Stimulated activated naive CD8-positive, alpha-beta T cell treated with anti-CD3 and anti-CD28 coated beads, Interleukin-15, amount 100 ng/mL, for 72 hours (primary cell): ENCODE measurements around the gene INTS4.
"Not testable (repeated sequence)": the region's sequence is repeated elsewhere in the genome, so short reads cannot be mapped to it uniquely, and the experiment has no call there.

Source experiments
- ATAC-seq: fragments of 150-1000 bp; cut with Tn5 transposase; 2 replicates; pipeline ENCODE4 v1.10.0; 2021; ENCODE audit warnings: mild to moderate bottlenecking, moderate library complexity
- DNase-seq, 2 donors: peaks; one replicate each; pipeline ENCODE4 v3.0.0; 2021 to 2022
- H3K27ac Mint-ChIP-seq, 2 donors: one replicate each; pipeline ENCODE4 v1.8.0; 2022; ENCODE audit warnings: mild to moderate bottlenecking in 2 of 2, mixed read lengths in 2 of 2, moderate library complexity in 2 of 2
- H3K27me3 Mint-ChIP-seq: one replicate; pipeline ENCODE4 v1.8.0; 2022; ENCODE audit warnings: mixed read lengths
- H3K4me1 Mint-ChIP-seq: one replicate; pipeline ENCODE4 v1.8.0; 2022; ENCODE audit warnings: mild to moderate bottlenecking, mixed read lengths
- H3K4me3 Mint-ChIP-seq, 2 donors: one replicate each; pipeline ENCODE4 v1.8.0; 2022; ENCODE audit warnings: mild to moderate bottlenecking in 2 of 2, mixed read lengths in 2 of 2, moderate library complexity in 1 of 2
- H3K9me3 Mint-ChIP-seq, 2 donors: one replicate each; pipeline ENCODE4 v1.8.0; 2022; ENCODE audit warnings: mixed read lengths in 2 of 2

Gene INTS4

DNA sequence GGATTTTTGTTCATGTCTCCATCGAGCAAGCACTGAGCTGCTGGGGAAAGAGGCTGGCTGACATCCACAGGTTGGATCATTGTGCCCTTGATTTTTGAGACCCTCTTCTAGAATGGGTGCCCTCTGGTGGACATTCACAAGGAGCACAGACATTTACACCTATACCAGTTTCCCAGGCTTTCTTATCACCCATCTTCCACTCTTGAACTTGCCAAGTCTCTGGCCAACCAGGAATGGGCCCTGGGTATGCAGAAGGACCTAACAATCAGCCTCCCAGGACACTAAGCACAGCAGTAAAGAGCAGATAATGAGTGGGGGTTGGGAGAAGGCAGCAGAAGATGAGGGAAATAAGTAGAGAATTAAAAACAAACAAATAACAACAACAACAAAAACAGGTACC lies 5.7 kb upstream of the INTS4 start:
- no peaks in the 10 kb centered on the region for H3K9me3 Mint-ChIP-seq
- ATAC-seq: peak; percentile 91
- peak; percentile 39 to 48 for DNase-seq
- peaks cover 7% of the 10 kb centered on the region for H3K27me3 Mint-ChIP-seq
- no peak overlapping the region for H3K4me3 Mint-ChIP-seq
- no peak overlapping the region for H3K27ac Mint-ChIP-seq
- H3K4me1 Mint-ChIP-seq: peaks cover 14% of the 10 kb centered on the region

DNA sequence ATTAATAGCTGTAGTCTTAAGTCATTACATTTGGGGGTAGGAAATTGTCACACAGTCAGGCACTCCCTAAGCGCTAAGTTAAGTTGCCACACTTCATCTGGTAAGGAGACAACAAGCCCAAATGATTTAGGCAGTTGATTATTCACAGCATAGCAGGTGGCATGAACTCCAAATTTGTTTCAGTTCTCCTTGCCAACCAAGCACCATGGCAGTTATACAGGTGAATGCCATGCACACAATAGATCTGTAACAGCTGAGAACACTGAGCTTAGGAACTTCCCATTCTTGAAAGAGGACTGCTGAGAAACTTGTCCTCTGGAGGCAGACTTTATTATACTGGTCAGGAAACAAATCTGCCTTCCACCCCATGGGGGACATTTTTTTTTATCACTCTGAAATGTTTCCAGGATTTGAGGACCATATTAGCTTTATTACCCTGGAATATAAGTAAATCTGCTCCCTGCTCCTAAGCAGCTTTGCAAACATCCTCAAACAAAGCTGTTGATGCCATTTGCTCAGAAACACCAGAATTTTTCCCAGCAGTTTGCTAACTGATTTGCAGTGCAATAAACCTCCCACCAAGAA lies 5.1 kb upstream of the INTS4 start:
- H3K27ac Mint-ChIP-seq: no peak overlapping the region
- DNase-seq (no peak), ATAC-seq (no peak)
- no peak overlapping the region for H3K4me3 Mint-ChIP-seq
- H3K4me1 Mint-ChIP-seq: peaks cover 18% of the 10 kb centered on the region
- no peaks in the 10 kb centered on the region for H3K9me3 Mint-ChIP-seq
- peaks cover 4% of the 10 kb centered on the region for H3K27me3 Mint-ChIP-seq

DNA sequence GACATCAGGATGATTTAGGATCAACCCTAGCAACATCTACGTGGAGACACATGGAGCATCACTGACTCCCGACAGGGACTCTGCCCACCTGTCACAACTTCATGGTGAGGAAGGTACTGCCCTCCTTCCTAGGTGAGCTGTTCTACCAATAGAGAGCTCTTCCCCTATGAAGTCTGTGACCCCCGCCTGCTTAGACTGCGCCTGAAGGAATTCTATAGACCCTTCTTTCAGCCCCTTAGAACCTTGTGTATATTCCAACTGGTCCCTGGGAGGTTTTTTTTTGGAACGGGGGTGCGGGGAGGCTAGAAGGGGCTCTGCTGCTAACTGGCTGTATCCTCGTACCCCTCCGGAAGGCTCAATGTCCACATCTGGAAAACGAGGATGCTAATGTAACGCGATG lies 566 bp downstream of the INTS4 start:
- H3K4me1 Mint-ChIP-seq: peaks cover 29% of the 10 kb centered on the region
- H3K4me3 Mint-ChIP-seq: peak overlapping the region; percentile 91 to 95
- no peaks in the 10 kb centered on the region for H3K27me3 Mint-ChIP-seq
- H3K27ac Mint-ChIP-seq: peak overlapping the region in 1 of 2 donors; percentile 75
- H3K9me3 Mint-ChIP-seq: no peaks in the 10 kb centered on the region
- ATAC-seq: no peak
- DNase-seq: no peak

DNA sequence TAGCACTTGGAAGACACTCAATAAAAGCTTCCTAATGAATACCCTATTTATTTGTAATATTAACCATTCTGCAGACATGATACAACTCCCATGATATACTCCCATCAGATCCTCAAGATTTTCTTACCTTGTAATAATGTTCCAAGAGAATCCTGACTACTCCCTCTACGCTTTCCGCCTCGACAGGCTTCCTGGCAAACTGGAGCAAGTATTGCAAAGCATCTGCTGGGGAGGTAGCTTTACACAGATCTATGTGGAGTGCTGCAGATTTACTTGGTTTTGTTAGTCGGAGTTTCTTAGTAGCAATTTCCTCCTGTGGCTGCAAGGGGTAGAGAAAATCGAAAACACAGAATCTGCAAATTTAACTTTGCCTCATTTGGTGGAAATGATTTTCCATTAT lies 3.5 kb downstream of the INTS4 start:
- H3K4me3 Mint-ChIP-seq: no peak overlapping the region
- DNase-seq (no peak), ATAC-seq (no peak)
- no peaks in the 10 kb centered on the region for H3K27me3 Mint-ChIP-seq
- H3K27ac Mint-ChIP-seq: no peak overlapping the region
- peaks cover 36% of the 10 kb centered on the region for H3K4me1 Mint-ChIP-seq
- no peaks in the 10 kb centered on the region for H3K9me3 Mint-ChIP-seq

DNA sequence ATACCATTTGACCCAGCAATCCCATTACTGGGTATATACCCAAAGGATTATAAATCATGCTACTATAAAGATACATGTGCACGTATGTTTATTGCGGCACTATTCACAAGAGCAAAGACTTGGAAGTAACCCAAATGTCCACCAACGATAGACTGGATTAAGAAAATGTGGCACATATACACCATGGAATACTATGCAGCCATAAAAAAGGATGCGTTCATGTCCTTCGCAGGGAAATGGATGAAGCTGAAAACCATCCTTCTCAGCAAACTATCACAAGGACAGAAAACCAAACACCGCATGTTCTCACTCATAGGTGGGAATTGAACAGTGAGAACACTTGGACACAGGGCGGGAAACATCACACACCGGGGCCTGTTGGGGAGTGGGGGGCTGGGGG lies 8.0 kb downstream of the INTS4 start:
- not testable (repeated sequence) for H3K4me3 Mint-ChIP-seq, ATAC-seq, H3K9me3 Mint-ChIP-seq, H3K27me3 Mint-ChIP-seq, DNase-seq, H3K27ac Mint-ChIP-seq
- H3K4me1 Mint-ChIP-seq: peaks cover 29% of the 10 kb centered on the region

DNA sequence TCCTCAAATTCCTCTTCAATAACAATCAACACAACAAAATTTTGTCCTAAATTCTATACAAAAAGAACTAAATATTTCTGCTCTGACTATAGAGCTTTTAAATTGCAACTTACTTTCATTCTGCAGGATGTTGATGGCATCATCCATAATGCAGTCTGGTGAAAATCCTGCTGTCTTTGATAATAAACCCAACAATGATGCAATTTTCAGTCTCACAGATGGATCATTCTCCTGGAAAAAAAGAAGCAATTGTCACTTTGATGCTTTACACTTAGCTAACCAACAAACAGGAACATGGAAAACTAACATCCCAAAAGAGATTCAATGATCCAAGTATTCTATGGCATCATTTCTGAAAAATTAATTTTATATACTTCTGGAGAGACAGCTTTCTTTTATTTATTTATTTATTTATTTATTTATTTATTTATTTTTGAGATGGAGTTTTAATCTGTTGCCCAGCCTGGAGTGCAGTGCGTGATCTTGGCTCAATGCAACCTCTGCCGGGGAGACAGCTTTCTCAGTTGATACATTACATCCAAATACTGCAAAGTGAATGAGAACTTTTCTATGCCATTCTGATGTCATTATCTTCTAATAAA lies 13.0 kb downstream of the INTS4 start:
- H3K9me3 Mint-ChIP-seq: no peaks in the 10 kb centered on the region
- no peaks in the 10 kb centered on the region for H3K27me3 Mint-ChIP-seq
- peaks cover 22% of the 10 kb centered on the region for H3K4me1 Mint-ChIP-seq
- DNase-seq (no peak), ATAC-seq (no peak)
- no peak overlapping the region for H3K27ac Mint-ChIP-seq
- no peak overlapping the region for H3K4me3 Mint-ChIP-seq

DNA sequence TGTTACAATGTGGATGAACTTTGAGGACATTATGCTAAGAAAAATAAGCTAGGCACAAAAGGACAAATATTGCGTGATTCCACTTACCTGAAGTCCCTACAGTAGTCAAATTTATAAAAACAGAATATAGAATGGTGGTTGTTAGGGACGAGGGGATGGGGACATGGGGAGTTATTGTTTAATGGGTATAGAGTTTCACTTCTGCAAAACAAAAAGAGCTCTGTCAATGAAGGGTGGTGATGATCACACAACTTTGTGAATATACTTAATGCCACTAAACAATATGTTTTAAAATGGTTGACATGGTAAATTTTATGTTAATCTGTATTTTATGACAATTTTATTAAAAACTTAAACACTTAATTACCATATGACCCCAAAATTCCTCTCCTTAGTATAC lies 26.1 kb downstream of the INTS4 start:
- no peak overlapping the region for H3K4me3 Mint-ChIP-seq
- H3K27me3 Mint-ChIP-seq: no peaks in the 10 kb centered on the region
- no peak overlapping the region for H3K27ac Mint-ChIP-seq
- DNase-seq (no peak), ATAC-seq (no peak)
- H3K4me1 Mint-ChIP-seq: no peaks in the 10 kb centered on the region
- no peaks in the 10 kb centered on the region for H3K9me3 Mint-ChIP-seq

DNA sequence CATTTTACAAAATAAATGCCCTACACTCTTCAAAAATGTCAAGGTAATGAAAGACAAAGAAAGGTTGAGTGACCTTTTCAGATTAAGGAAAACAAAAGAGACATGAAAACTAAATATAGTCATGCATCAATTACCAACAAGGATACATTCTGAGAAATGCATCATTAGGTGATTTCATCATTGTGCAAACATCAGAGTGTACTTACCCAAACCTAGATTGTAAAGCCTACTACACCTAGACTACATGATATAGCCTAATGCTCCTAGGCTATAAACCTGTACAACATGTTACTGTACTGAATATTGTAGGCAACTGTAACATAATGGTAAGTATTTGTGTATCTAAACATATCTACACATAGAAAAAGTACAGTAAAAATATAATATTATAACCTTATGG lies 26.7 kb downstream of the INTS4 start:
- H3K27ac Mint-ChIP-seq: no peak overlapping the region
- ATAC-seq (no peak), DNase-seq (no peak)
- H3K9me3 Mint-ChIP-seq: no peaks in the 10 kb centered on the region
- H3K4me3 Mint-ChIP-seq: no peak overlapping the region
- H3K4me1 Mint-ChIP-seq: no peaks in the 10 kb centered on the region
- H3K27me3 Mint-ChIP-seq: no peaks in the 10 kb centered on the region

DNA sequence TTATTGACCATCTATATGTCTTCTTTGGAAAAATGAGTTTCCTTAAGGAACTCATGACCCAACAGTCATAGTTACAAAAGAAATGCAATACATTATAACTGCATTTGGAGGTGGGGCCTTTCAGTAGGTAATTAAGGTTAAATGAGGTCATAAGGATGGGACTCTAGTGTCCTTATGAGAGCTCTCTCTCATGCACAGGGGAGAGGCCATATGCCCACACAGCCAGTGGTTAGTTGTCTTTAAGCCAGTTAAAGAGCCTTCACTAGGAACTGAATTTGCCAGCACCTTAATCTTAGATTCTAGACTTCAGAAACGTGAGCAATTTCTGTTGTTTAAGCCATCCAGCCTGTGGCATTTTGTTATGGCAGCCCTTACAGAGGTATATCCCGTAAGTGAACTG lies 27.3 kb downstream of the INTS4 start:
- DNase-seq (no peak), ATAC-seq (no peak)
- Mint-ChIP-seq H3K9me3 (no peaks in the 10 kb centered on the region), H3K4me1 (no peaks in the 10 kb centered on the region), H3K27me3 (no peaks in the 10 kb centered on the region), H3K27ac (no peak overlapping the region), H3K4me3 (no peak overlapping the region)

DNA sequence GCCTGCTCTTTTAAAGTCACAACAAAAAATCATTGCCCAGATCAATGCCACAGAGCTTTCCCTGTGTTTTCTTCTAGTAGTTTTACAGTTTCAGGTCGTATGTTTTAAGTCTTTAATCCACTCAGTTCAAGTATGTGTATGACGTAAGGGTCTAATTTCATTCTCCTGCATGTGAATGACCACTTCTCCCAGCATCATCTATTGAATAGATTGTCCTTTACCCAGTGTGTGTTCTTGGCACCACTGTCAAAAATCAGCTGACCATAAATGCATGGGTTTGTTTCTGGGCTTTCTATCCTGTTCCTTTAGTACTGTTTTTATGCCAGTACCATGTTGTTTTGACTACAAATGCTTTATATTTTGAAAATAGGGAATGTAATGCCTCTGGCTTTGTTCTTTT lies 28.1 kb downstream of the INTS4 start:
- H3K4me1 Mint-ChIP-seq: no peaks in the 10 kb centered on the region
- no peak overlapping the region for H3K27ac Mint-ChIP-seq

DNA sequence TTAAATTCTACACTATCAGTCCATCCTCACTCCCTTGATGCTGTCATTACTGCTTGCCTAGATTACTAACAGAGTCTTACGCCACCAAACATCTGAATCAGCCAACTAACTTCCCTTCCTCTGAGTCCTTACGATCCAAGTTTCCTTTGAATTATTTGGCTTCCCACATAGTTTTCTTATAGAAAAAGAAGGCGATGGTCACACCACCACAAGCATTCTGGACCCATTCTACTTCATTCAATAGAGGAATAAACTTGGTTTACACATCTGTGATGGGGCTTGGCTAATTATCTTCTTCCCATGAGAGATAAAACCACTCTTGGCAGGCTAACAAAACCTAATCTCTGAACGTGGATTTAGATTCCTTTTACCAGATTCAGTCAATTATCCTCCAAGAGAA lies 35.0 kb downstream of the INTS4 start:
- H3K9me3 Mint-ChIP-seq: no peaks in the 10 kb centered on the region
- ATAC-seq: no peak
- no peak overlapping the region for H3K27ac Mint-ChIP-seq
- no peak overlapping the region for H3K4me3 Mint-ChIP-seq
- DNase-seq: no peak
- H3K27me3 Mint-ChIP-seq: no peaks in the 10 kb centered on the region
- H3K4me1 Mint-ChIP-seq: no peaks in the 10 kb centered on the region

More for the DNA sequence above, 28.1 kb downstream of the INTS4 start:
- no peaks in the 10 kb centered on the region for H3K27me3 Mint-ChIP-seq
- no peak for DNase-seq
- no peaks in the 10 kb centered on the region for H3K9me3 Mint-ChIP-seq
- ATAC-seq: no peak
- H3K4me3 Mint-ChIP-seq: no peak overlapping the region

DNA sequence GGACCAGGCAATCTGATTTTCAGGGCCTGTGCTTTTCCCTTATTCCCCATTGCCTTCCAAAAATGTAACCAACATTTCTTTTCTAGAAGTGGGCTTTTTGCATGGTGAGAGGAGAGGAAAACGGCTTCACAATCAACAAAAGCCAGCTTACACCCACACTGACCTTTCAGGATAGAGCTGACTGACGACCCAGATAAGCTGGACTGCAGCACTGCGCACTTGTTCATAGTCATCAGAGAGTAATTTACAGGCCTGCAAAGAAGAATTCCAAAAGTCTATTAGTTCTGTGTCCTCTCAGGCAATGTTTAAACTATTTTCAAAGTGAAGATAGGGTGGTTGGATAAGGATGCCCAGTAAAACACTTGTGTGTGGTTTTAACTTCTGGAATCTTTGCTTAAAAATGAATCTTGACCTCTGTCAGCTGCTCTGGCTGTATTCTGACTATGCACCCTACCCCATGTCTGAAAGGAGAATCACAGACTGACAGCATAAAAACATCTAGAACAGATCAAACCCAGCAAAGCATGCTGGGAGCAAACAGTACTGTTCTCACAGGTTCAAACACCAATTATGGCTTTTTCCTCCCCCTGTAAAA lies 35.8 kb downstream of the INTS4 start:
- DNase-seq, ATAC-seq, H3K27me3 Mint-ChIP-seq, H3K27ac Mint-ChIP-seq, H3K4me1 Mint-ChIP-seq, H3K4me3 Mint-ChIP-seq, H3K9me3 Mint-ChIP-seq: not testable (repeated sequence)

DNA sequence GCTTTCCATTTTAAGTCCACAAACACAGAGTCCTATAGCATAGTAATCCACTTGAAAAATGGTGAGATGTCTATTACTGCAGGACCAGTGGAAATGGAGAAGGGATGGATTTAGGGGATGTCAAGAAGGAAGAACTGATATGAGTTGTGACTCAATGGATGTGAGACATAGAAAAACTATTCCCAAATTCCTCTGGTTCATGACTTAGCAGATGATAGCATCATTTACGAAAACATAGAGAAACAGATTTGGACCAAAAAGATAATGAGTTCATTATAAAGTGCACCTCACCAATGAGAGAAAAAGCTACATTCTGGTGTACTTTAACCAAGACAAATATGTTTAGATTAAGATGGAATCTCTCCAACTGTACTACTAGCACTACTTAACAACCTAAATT lies 51.2 kb downstream of the INTS4 start:
- ATAC-seq, H3K4me3 Mint-ChIP-seq, DNase-seq, H3K27me3 Mint-ChIP-seq, H3K9me3 Mint-ChIP-seq, H3K27ac Mint-ChIP-seq: not testable (repeated sequence)
- peaks cover 39% of the 10 kb centered on the region for H3K4me1 Mint-ChIP-seq

DNA sequence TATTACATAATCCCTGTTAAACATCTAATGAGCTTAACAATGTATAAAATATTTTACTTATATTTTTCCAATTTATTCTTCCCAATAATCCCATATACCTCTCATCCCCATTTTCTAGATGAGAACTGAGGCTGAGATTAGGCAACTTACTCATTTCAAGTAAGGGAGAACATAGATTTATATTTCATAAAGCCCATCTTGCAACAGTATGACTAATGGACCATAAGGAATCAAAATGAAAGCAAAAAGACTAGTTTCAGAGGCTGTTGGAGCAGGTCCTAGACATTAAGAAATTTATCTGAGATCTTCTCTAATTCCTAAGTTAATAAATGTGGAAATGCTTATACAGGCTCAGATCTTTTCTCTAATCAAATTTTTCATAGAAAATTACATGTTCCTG lies 52.0 kb downstream of the INTS4 start:
- H3K27ac Mint-ChIP-seq, H3K9me3 Mint-ChIP-seq, H3K4me3 Mint-ChIP-seq, H3K27me3 Mint-ChIP-seq, DNase-seq: not testable (repeated sequence)
- peaks cover 34% of the 10 kb centered on the region for H3K4me1 Mint-ChIP-seq
- ATAC-seq: peak; percentile 49

DNA sequence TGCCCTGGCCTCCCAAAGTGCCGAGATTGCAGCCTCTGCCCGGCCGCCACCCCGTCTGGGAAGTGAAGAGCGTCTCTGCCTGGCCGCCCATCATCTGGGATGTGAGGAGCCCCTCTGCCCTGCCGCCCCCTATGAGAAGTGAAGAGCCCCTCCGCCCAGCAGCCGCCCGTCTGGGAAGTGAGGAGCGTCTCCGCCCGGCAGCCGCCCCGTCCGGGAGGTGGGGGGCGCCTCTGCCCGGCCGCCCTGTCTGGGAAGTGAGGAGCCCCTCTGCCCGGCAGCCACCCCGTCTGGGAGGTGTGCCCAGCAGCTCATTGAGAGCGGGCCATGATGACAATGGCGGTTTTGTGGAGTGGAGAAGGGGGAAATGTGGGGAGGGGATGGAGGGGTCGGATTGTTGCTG lies 60.9 kb downstream of the INTS4 start:
- not testable (repeated sequence) for H3K27ac Mint-ChIP-seq

DNA sequence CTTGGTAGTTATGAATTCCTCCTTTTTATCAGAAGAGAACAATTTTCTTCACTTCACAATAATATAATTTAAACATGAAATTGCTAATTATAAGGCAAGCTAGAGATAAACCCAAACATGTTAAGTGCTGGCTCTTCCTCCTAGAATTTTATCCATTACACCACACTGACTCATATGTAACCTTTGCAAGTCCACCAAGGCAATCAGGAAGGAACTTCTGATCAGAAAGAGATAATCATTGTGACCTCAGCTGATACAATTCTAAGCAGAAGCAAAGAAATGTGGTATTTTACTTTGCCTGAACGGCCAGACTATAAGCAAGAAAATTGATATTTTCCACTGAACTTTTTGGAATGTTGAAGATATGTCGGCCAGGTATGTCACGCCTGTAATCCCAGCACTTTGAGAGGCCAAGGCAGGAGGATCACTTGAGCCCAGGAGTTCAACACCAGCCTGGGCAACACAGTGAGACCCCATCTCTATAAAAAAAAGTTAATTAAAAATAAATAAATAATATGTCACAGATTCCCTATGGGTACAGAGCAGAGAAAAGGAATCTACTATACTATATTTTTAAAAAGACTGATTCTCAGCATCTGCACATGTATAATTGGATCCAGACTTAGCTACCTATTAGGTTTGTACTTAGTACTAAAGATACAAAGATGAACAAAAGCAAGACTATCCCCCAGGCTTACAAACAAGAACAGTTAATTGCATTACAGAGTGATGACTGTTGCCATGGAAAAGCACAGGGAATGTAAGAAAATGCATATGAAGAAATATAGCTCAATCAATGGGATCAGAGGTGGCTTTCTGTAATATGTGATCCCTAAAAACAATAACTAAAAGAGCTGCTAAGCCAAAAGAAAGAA lies 63.9 kb downstream of the INTS4 start:
- not testable (repeated sequence) for H3K4me3 Mint-ChIP-seq, H3K9me3 Mint-ChIP-seq, H3K27me3 Mint-ChIP-seq, H3K27ac Mint-ChIP-seq, ATAC-seq, DNase-seq, H3K4me1 Mint-ChIP-seq

More for the DNA sequence above, 60.9 kb downstream of the INTS4 start:
- not testable (repeated sequence) for H3K4me3 Mint-ChIP-seq, H3K4me1 Mint-ChIP-seq, H3K27me3 Mint-ChIP-seq, DNase-seq, ATAC-seq, H3K9me3 Mint-ChIP-seq
